ENCODE data around the gene TBC1D22A.

- TF ChIP-seq CTCF (IDR thresholded peaks at IDR 0.05 in 4 of 5, conservative IDR thresholded peaks at IDR 0.05 in 1 of 5): no peak
- TF ChIP-seq POLR2A (IDR thresholded peaks at IDR 0.05): no peak
These were observed 7.3 kb downstream of the TBC1D22A start for GRCh38 chr22:46769706-46770105.

Measured in gastrocnemius medialis (tissue), 4 donors.